ENCODE results near the gene CBY2. TPM values are rescaled to one million over a fixed set of nuclear protein-coding genes. Genes with fewer than 3 reads are reported as not detected.
"Not testable (repeated sequence)": the region's sequence is repeated elsewhere in the genome, so short reads cannot be mapped to it uniquely, and the experiment has no call there.

CBY2 gene
- total RNA-seq, 2 experiments from 2014 or later = not detected

DNA sequence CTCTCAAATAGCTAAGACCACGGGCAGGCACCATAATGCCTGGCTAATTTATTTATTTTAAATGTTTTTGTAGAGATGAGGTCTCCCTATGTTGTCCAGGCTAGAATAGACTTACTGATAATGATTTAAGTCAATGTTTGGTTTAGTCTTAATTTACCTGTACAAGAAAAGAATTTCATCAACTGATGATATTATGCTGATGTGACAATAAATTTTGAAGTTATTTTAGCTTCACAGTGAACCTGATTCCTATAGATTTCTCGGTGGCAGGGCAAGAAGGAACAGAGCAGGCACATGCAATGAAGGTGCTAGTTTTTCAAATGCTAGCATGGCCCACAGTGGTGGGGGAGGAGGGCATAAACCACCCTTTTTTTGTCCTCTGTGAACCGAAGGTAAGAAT is 42.6 kb upstream of the CBY2 start:
- ATAC-seq (ENCODE audit: poor library complexity) (no peak), DNase-seq (no peak)
- Mint-ChIP-seq H3K4me1 (ENCODE audit: low read depth) (peaks cover 6% of the 10 kb centered on the region), H3K9me3 (no peaks in the 10 kb centered on the region), H3K27me3 (no peaks in the 10 kb centered on the region), H3K4me3 (no peak overlapping the region), H3K36me3 (ENCODE audit: low read depth) (no peaks in the 10 kb centered on the region), H3K27ac (no peak overlapping the region)
- H3K4me1 ChIP-seq (ENCODE audit: insufficient read depth, low read length) = no peaks in the 10 kb centered on the region
- peaks cover 0 to 3% of the 10 kb centered on the region in 2 experiments for H3K9me3 ChIP-seq (ENCODE audit: control insufficient read depth in 1 of 2, insufficient read depth in 1 of 2, low read length in 2 of 2)
- H3K36me3 ChIP-seq (ENCODE audit: insufficient read depth, low read length) = no peaks in the 10 kb centered on the region
- no peak overlapping the region for H3K27ac ChIP-seq (ENCODE audit: low read depth in 1 of 2, low read length in 2 of 2)
- ChIA-PET POLR2A (no interaction called here), CTCF (no interaction called here)
- intact Hi-C loops (cut with DNase I, micrococcal nuclease) = no loop called here
- TF ChIP-seq, protein P1, sequence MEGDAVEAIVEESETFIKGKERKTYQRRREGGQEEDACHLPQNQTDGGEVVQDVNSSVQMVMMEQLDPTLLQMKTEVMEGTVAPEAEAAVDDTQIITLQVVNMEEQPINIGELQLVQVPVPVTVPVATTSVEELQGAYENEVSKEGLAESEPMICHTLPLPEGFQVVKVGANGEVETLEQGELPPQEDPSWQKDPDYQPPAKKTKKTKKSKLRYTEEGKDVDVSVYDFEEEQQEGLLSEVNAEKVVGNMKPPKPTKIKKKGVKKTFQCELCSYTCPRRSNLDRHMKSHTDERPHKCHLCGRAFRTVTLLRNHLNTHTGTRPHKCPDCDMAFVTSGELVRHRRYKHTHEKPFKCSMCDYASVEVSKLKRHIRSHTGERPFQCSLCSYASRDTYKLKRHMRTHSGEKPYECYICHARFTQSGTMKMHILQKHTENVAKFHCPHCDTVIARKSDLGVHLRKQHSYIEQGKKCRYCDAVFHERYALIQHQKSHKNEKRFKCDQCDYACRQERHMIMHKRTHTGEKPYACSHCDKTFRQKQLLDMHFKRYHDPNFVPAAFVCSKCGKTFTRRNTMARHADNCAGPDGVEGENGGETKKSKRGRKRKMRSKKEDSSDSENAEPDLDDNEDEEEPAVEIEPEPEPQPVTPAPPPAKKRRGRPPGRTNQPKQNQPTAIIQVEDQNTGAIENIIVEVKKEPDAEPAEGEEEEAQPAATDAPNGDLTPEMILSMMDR (IDR thresholded peaks at IDR 0.05) = no peak
- H3K4me3 ChIP-seq (ENCODE audit: low read length) = no peak overlapping the region
- no peaks in the 10 kb centered on the region for H3K27me3 ChIP-seq (ENCODE audit: control insufficient read depth in 1 of 2, insufficient read depth in 2 of 2, low read length in 2 of 2)

DNA sequence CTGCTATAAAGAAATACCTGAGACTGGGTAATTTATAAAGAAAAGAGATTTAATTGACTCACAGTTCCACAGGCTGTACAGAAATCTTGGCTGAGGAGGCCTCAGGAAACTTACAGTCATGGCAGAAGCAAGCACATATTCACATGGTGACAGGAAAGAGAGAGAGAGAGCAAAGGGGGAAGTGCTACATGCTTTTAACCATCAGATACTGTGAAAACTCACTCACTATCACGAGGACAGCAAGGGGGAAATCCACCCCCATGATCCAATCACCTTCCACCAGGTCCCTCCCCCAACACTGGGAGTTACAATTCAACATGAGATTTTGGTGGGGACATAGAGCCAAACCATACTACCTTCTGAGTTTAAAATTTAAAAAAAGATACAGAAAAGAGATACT is 41.7 kb upstream of the CBY2 start:
- H3K9me3 Mint-ChIP-seq; H3K4me1 ChIP-seq (ENCODE audit: insufficient read depth, low read length); H3K27me3 Mint-ChIP-seq; H3K36me3 ChIP-seq (ENCODE audit: insufficient read depth, low read length); H3K9me3 ChIP-seq (ENCODE audit: control insufficient read depth in 1 of 2, insufficient read depth in 1 of 2, low read length in 2 of 2); H3K4me3 ChIP-seq (ENCODE audit: low read length); H3K27ac ChIP-seq (ENCODE audit: low read depth in 1 of 2, low read length in 2 of 2); ATAC-seq (ENCODE audit: poor library complexity); POLR2A ChIA-PET; H3K4me3 Mint-ChIP-seq; H3K27me3 ChIP-seq (ENCODE audit: control insufficient read depth in 1 of 2, insufficient read depth in 2 of 2, low read length in 2 of 2); H3K27ac Mint-ChIP-seq; intact Hi-C loops (cut with DNase I, micrococcal nuclease); H3K4me1 Mint-ChIP-seq (ENCODE audit: low read depth); CTCF ChIA-PET; H3K36me3 Mint-ChIP-seq (ENCODE audit: low read depth): not testable (repeated sequence)
- peak in 2 of 14 experiments; percentile 5 to 14 for DNase-seq

DNA sequence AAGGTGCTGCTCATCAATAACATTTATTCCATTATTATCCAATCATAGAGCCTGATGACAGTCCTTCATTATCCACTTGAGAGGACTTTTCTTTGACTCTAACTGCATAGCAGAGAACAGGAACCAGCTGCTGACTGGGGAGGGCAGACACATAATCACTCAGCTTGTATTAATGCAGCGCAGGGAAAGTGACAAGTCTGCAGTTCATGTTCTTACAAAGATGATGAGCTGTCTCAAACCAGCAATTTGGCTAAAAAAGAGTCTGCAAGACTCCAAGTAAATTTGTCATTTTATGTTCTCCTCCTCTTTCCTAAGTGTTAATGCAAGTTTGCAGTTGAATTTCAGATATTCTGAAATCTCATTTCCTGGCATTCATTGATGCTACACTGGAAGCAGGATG is 40.0 kb upstream of the CBY2 start:
- ATAC-seq (ENCODE audit: poor library complexity) (no peak), DNase-seq (no peak)
- Histone ChIP-seq H3K27ac (ENCODE audit: low read depth in 1 of 2, low read length in 2 of 2) (no peak overlapping the region), H3K27me3 (ENCODE audit: control insufficient read depth in 1 of 2, insufficient read depth in 2 of 2, low read length in 2 of 2) (no peaks in the 10 kb centered on the region), H3K36me3 (ENCODE audit: insufficient read depth, low read length) (no peaks in the 10 kb centered on the region), H3K4me1 (ENCODE audit: insufficient read depth, low read length) (no peaks in the 10 kb centered on the region), H3K4me3 (ENCODE audit: low read length) (no peak overlapping the region), H3K9me3 (ENCODE audit: control insufficient read depth in 1 of 2, insufficient read depth in 1 of 2, low read length in 2 of 2) (no peaks in the 10 kb centered on the region)
- H3K9me3 Mint-ChIP-seq = no peaks in the 10 kb centered on the region
- TF ChIP-seq, protein P1 (IDR thresholded peaks at IDR 0.05) = no peak
- intact Hi-C loops (cut with DNase I, micrococcal nuclease) = no loop called here
- no peak overlapping the region for H3K4me3 Mint-ChIP-seq
- no peaks in the 10 kb centered on the region for H3K27me3 Mint-ChIP-seq
- H3K36me3 Mint-ChIP-seq (ENCODE audit: low read depth) = no peaks in the 10 kb centered on the region
- CTCF ChIA-PET = no interaction called here
- peaks cover 6% of the 10 kb centered on the region for H3K4me1 Mint-ChIP-seq (ENCODE audit: low read depth)
- POLR2A ChIA-PET = no interaction called here
- H3K27ac Mint-ChIP-seq = no peak overlapping the region

DNA sequence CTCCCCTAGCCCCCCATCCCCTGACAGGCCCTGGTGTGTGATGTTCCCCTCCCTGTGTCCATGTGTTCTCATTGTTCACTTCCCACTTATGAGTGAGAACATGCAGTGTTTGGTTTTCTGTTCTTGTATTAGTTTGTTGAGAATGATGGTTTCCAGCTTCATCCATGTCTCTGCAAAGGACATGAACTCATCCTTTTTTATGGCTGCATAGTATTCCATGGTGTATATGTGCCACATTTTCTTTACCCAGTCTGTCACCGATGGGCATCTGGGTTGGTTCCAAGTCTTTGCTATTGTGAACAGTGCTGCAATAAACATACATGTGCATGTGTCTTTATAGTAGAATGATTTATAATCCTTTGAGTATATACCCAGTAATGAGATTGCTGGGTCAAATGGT is 39.2 kb upstream of the CBY2 start:
- H3K4me1 ChIP-seq (ENCODE audit: insufficient read depth, low read length); intact Hi-C loops (cut with DNase I, micrococcal nuclease); H3K36me3 Mint-ChIP-seq (ENCODE audit: low read depth); H3K27me3 Mint-ChIP-seq; H3K27me3 ChIP-seq (ENCODE audit: control insufficient read depth in 1 of 2, insufficient read depth in 2 of 2, low read length in 2 of 2); ATAC-seq (ENCODE audit: poor library complexity); DNase-seq; H3K27ac ChIP-seq (ENCODE audit: low read depth in 1 of 2, low read length in 2 of 2); H3K9me3 Mint-ChIP-seq; H3K4me3 Mint-ChIP-seq; CTCF ChIA-PET; H3K4me1 Mint-ChIP-seq (ENCODE audit: low read depth); H3K27ac Mint-ChIP-seq; H3K4me3 ChIP-seq (ENCODE audit: low read length); H3K9me3 ChIP-seq (ENCODE audit: control insufficient read depth in 1 of 2, insufficient read depth in 1 of 2, low read length in 2 of 2); POLR2A ChIA-PET; H3K36me3 ChIP-seq (ENCODE audit: insufficient read depth, low read length): not testable (repeated sequence)

DNA sequence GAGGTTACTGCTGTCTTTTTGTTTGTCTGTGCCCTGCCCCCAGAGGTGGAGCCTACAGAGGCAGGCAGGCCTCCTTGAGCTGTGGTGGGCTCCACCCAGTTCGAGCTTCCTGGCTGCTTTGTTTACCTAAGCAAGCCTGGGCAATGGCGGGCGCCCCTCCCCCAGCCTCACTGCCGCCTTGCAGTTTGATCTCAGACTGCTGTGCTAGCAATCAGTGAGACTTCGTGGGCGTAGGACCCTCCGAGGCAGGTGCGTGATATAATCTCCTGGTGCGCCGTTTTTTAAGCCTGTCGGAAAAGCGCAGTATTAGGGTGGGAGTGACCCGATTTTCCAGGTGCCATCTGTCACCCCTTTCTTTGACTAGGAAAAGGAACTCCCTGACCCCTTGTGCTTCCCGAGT is 32.5 kb upstream of the CBY2 start:
- H3K27me3 Mint-ChIP-seq; H3K27me3 ChIP-seq (ENCODE audit: control insufficient read depth in 1 of 2, insufficient read depth in 2 of 2, low read length in 2 of 2); H3K4me1 ChIP-seq (ENCODE audit: insufficient read depth, low read length); H3K4me3 Mint-ChIP-seq; H3K27ac ChIP-seq (ENCODE audit: low read depth in 1 of 2, low read length in 2 of 2); H3K9me3 ChIP-seq (ENCODE audit: control insufficient read depth in 1 of 2, insufficient read depth in 1 of 2, low read length in 2 of 2); ATAC-seq (ENCODE audit: poor library complexity); DNase-seq; CTCF ChIA-PET; H3K36me3 Mint-ChIP-seq (ENCODE audit: low read depth); H3K4me3 ChIP-seq (ENCODE audit: low read length); intact Hi-C loops (cut with DNase I, micrococcal nuclease); H3K9me3 Mint-ChIP-seq; H3K36me3 ChIP-seq (ENCODE audit: insufficient read depth, low read length); POLR2A ChIA-PET: not testable (repeated sequence)
- peaks cover 13% of the 10 kb centered on the region for H3K4me1 Mint-ChIP-seq (ENCODE audit: low read depth)
- H3K27ac Mint-ChIP-seq = peak overlapping the region; percentile 1
